Purkinje cell (primary cell): Measurements from ENCODE around the gene ZNF337. TPM values are rescaled to one million over a fixed set of nuclear protein-coding genes. Genes with fewer than 3 reads are reported as not detected.

Experiments
- polyA plus RNA-seq: library from polyadenylated mRNA; unstranded; fragments of >200 nt; fragmentation: Nextera tagmentation; gene quantifications from 2 replicates; pipeline ENCODE4 v1.2.1, GENCODE V29; 2014

ZNF337 gene
- polyA plus RNA-seq = 2.4 and 5.3 TPM in 2 replicates

GRCh38 chr20:25696371-25697131 is at the start of gene ZNF337:
TSS of gene ZNF337 (minus strand) at chr20:25696853. CDS start at chr20:25686417, 10,436 bp downstream.

Other genes starting within 250 kb of the ZNF337 start
- gene NINL, start 111.3 kb downstream of the ZNF337 start, polyA plus RNA-seq = 0.27 and 1.1 TPM in 2 replicates
- 0.69 and 0.93 TPM in 2 replicates for gene NANP, start 72.8 kb downstream of the ZNF337 start, polyA plus RNA-seq